ENCODE measurements around the gene KDELR3. TPM values are rescaled to one million over a fixed set of nuclear protein-coding genes. Genes with fewer than 3 reads are reported as not detected.

KDELR3 gene
- total RNA-seq, 1 experiment from 2014 or later: 7.3 TPM

DNA sequence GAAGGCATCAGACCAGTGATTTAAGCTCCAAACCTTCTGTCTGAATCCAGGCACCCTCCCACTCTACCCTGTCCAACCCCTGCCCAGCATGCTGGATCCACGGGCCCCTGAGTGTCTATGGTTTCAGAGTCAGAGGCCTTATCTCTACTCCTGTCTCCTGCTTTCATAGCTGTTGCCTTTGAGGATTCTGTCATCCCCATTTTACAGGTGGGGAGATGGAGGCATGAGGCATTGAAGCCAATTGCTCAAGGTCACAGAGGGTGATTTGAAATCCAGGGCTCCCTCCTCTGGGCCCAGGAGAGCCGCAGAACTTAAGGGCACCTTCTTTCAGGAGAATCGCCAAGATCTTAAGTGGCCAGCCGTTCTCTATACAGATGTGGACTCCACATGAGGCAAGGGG is 16.0 kb upstream of the KDELR3 start:
- no peaks in the 10 kb centered on the region for H3K79me2 ChIP-seq (ENCODE audit: insufficient read depth, low read length)
- H4K8ac ChIP-seq (replicated peaks; ENCODE audit: insufficient read length, low read depth, low read length): no peak overlapping the region
- no peak for DNase-seq
- no peak overlapping the region for H3K27ac ChIP-seq (ENCODE audit: insufficient read length, low read depth, low read length)
- no peak overlapping the region for H2AK5ac ChIP-seq (ENCODE audit: insufficient read length, low read length)
- no peak overlapping the region for H2BK5ac ChIP-seq (ENCODE audit: insufficient read length, low read length)
- peaks cover 4% of the 10 kb centered on the region for H4K20me1 ChIP-seq (ENCODE audit: control insufficient read depth, insufficient read depth, insufficient read length)
- H3K18ac ChIP-seq (ENCODE audit: insufficient read length, low read depth, low read length): no peak overlapping the region
- H3K4me1 Mint-ChIP-seq: peaks cover 28 to 48% of the 10 kb centered on the region in 2 experiments
- no peak overlapping the region for H4K5ac ChIP-seq (ENCODE audit: insufficient read length, low read depth, low read length)
- no peak overlapping the region for H4K91ac ChIP-seq (ENCODE audit: insufficient read length, low read depth, low read length)
- H3K23me2 ChIP-seq (ENCODE audit: insufficient read length, low read depth, low read length, poor library complexity, severe bottlenecking): peaks cover 12% of the 10 kb centered on the region
- H2BK12ac ChIP-seq (ENCODE audit: insufficient read length, low read depth, low read length): no peak overlapping the region
- H2AFZ ChIP-seq (ENCODE audit: low read length): no peak overlapping the region
- no peak overlapping the region for H3K4me3 Mint-ChIP-seq
- H3K9me3 ChIP-seq (ENCODE audit: control insufficient read depth, low read depth, low read length): no peaks in the 10 kb centered on the region
- H2BK15ac ChIP-seq (ENCODE audit: low read depth, low read length): no peak overlapping the region
- H3K9ac ChIP-seq (ENCODE audit: extremely low read depth, insufficient read length, low read length): no peak overlapping the region
- H3K4me2 ChIP-seq (ENCODE audit: insufficient read depth, insufficient read length, low read length): no peak overlapping the region
- H3K56ac ChIP-seq (ENCODE audit: insufficient read length, low read depth, low read length): no peak overlapping the region
- peaks cover 19% of the 10 kb centered on the region for H3K27me3 ChIP-seq (ENCODE audit: insufficient read depth, low read length)
- no peak overlapping the region for H3K27ac Mint-ChIP-seq
- H2BK20ac ChIP-seq (ENCODE audit: low read depth, low read length, poor library complexity, severe bottlenecking): no peak overlapping the region
- H2BK120ac ChIP-seq (ENCODE audit: low read depth, low read length, poor library complexity, severe bottlenecking): no peak overlapping the region
- TF ChIP-seq CTCF (conservative IDR thresholded peaks at IDR 0.05): no peak
- H3K36me3 Mint-ChIP-seq (ENCODE audit: insufficient read depth in 1 of 3, low read depth in 3 of 3): no peaks in the 10 kb centered on the region; a peak in 2 of 7 replicates
- no peak overlapping the region for H3T11ph ChIP-seq (ENCODE audit: low read length)
- H3K4ac ChIP-seq (ENCODE audit: low read depth, low read length): no peak overlapping the region
- peaks cover 3% of the 10 kb centered on the region; the same call in 1 of the 2 replicates for H3K4me1 ChIP-seq (ENCODE audit: insufficient read depth, low read length)
- H3K23ac ChIP-seq (ENCODE audit: insufficient read length, low read depth, low read length): no peak overlapping the region
- WGBS (ENCODE audit: extremely low coverage, insufficient read length, low lambda C conversion rate): no CpG with 5 or more reads among the region's 4 CpGs
- peaks cover 68% of the 10 kb centered on the region for H3K27me3 Mint-ChIP-seq (ENCODE audit: low read depth)
- no peaks in the 10 kb centered on the region; a peak in 1 of 5 replicates for H3K9me3 Mint-ChIP-seq
- no peaks in the 10 kb centered on the region for H3K79me1 ChIP-seq (ENCODE audit: insufficient read depth, low read depth, low read length, poor library complexity, severe bottlenecking)
- no peak overlapping the region for H3K14ac ChIP-seq (ENCODE audit: insufficient read depth, low read length)

Measured in H9 (cell line).